Stomach (tissue), 4 donors: Measurements from ENCODE around the gene VWA8.
"Not testable (repeated sequence)": the region's sequence is repeated elsewhere in the genome, so short reads cannot be mapped to it uniquely, and the experiment has no call there.

ENCODE experiments used
- CTCF ChIP-seq, 7 experiments: fragments of 450-650 bp in 4 of 7; fragments of 200-600 bp in 3 of 7; sonication (generic) in 3 of 7; IDR thresholded peaks; one replicate each; pipeline ENCODE4 v1.5.1; 2016 to 2019; ENCODE audit warnings: antibody characterized with exemption in 7 of 7, control low read depth in 2 of 7, mild to moderate bottlenecking in 1 of 7
- EP300 ChIP-seq: sonication (generic); formaldehyde crosslinking; IDR thresholded peaks from one replicate; pipeline ENCODE4 v1.6.1; 2017; ENCODE audit warnings: antibody characterized with exemption
- POLR2A ChIP-seq, 4 donors: fragments of 450-650 bp; IDR thresholded peaks; one replicate each; pipeline ENCODE4 v1.6.1; 2016; ENCODE audit warnings: antibody characterized with exemption in 4 of 4, control low read depth in 2 of 4, mild to moderate bottlenecking in 1 of 4, moderate library complexity in 1 of 4
- POLR2AphosphoS5 ChIP-seq, 3 donors: sonication (generic); formaldehyde crosslinking; IDR thresholded peaks; one replicate each; pipeline ENCODE4 v1.6.1; 2016; ENCODE audit warnings: antibody characterized with exemption in 3 of 3

DNA sequence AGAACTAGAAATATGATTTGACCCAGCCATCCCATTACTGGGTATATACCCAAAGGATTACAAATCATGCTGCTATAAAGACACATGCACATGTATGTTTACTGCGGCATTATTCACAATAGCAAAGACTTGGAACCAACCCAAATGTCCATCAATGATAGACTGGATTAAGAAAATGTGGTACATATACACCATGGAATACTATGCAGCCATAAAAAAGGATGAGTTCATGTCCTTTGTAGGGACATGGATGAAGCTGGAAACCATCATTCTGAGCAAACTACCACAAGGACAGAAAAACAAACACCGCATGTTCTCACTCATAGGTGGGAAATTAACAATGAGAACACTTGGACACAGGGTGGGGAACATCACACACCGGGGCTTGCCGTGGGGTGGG is 38.0 kb downstream of the VWA8 start:
- TF ChIP-seq POLR2A (IDR thresholded peaks at IDR 0.05); CTCF (IDR thresholded peaks at IDR 0.05); EP300; POLR2AphosphoS5 (IDR thresholded peaks at IDR 0.05): not testable (repeated sequence)
